ENCODE results near the gene TMC1.

Gene TMC1

DNA sequence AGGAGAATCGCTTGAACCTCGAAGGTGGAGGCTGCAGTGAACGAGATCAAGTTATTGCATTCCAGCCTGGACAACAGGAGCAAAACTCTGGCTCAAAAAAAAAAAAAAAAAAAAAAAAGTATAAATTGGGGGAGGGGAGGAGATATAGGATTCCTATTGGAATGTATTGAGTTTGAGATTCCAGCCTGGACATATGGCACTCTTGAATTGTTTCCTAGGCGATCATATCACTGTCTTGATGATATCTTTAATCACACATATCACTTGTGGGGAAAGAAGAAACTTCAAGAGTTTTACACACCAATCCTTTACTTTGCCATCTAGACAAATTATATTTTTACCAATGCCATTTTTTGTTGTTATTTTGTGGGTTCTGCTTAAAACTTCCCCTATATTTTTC is 42.4 kb downstream of the TMC1 start:
- intact Hi-C loops (cut with DNase I): no loop called here
- DNase-seq: no peak

DNA sequence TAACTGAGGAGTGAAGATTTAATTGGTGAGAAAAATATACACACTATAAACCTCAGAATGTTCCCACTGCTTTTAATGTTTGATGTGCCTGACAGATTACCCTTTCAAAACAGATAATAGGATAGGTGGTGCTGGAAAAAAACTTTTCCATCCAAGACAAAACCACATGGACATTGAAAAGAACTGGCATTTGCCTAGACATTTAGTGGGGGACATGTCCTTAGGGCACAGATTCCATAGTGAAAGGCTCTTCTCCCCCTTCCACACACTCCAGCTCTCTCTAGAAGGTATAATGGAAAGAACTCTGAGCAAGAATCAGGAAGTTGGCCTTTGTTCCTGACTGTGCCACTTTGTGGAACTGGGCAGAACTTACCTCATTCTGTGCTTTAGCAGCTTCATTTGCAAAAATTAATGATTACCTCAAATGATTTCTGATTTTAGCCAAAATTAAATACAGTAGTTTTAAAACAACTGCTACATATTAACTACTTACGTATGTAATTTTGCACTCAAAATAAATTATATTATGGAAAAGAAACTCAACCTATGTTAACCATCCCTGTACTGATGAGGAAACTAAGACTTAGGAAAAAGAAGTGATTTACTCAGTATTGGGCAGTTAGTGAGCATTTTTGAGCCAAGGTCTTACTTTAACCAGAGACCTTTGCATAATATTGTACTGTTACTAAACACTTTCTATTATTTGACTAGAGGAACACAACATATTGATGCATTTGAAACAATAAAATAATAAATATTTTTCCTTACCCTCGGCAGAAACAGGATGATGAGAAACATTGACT is 43.3 kb downstream of the TMC1 start:
- intact Hi-C loops (cut with DNase I): no loop called here

DNA sequence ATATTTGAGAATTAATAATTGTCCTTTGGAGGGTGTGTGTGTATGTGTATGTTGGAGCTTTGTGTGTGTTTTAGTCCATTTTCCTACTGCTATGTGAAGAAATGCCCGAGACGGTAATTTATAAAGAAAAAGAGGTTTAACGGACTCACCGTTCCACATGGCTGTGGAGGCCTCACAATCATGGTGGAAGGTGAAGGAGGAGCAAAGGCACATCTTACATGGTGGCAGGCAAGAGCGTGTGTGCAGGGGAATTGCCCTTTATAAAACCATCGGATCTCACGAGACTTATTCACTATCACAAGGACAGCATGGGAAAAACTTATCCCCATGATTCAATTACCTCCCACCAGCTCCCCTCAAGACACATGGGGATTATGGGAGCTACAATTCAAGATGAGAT is 44.1 kb downstream of the TMC1 start:
- intact Hi-C loops (cut with DNase I): no loop called here
- DNase-seq: no peak

More for the DNA sequence above, 43.3 kb downstream of the TMC1 start:
- DNase-seq: no peak

GRCh38 chr9:72574156-72574810 is 52.9 kb downstream of the TMC1 start:
- intact Hi-C loops (cut with DNase I): no loop called here
- no peak for DNase-seq

DNA sequence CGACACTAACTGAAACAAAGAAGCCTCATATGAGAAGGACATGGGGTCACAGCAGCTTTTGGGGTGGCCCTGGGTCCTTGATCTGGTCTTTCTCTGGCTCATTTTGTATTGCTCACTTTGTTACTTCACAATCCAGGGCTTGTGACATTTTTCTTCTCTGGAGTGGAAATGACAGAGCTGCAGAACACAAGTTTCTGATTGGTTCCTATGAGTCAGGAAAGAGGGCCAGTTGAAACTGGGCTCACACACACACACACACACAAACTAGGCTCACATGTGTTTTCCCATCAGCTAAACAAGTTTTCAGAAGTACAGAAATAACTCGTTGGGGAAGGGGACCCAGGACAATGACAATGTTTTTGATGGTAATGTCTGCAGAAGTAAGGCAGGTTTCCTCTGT is 54.3 kb downstream of the TMC1 start:
- no peak for DNase-seq

DNA sequence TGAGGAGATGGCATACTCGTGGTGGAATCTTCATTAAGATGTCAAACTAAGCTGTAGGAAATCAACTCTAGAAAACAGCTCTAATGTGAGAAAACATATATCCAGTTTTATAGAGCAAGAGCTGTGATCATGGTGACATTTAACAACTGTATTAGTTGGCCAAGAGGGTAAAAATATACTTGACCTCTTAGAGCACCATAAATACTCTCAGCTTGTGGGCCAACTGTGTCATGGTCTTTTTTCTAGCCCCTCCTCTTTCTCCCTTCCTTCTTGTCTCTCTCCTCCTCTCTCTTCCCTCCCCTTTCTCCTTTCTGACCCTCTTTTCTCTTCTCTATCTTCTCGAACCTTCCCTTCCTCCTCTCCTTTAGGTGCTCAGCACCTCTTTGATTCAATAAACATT is 54.7 kb downstream of the TMC1 start:
- DNase-seq: no peak
- intact Hi-C loops (cut with DNase I): no loop called here

More for the DNA sequence above, 54.3 kb downstream of the TMC1 start:
- intact Hi-C loops (cut with DNase I): no loop called here

DNA sequence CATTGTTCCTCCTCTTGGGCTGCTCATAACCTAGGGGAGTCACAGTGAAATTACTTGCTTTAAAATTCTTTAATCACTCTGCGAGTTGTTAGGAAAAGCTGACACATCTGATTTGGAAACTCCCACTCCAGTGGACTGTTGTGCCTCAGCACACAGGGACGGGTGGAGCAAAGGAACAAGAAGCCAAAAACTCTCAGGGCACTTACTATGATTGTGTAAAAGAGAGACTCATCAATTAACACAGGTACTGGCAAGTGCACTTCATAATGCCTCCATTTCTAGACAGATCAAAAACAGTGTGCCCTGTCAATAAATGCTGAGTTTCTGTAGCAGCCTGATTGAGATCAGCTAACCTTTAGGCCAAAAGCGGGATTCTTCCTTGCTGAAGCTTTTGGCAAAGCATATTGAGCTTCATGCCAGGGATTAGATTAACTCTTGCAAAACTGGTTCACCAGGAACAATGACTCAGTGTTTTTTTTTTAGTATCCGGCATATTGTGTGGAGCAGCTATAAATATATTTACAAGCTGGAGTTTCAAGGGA is 55.9 kb downstream of the TMC1 start:
- peak in 1 of 42 donors; percentile 13 for DNase-seq
- intact Hi-C loops (cut with DNase I): no loop called here

DNA sequence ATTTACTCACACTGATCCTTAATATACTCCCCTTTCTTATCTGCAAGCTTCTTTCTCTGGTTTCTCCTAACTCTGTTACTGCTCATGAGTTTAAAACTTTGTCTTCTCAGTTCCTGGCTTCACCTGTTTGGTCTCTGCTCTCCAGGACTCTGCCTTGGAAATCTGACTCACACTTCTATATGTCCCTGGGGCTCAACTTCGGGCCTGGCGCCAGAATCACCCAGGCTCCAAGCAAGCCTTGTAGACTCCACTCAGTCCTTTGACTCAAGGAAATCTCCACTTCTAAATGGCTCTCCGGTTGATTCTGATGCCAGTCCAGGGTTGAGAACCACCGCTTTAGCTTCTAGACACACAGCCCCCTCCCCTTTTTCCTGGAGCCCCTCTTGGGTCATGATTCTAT is 57.8 kb downstream of the TMC1 start:
- intact Hi-C loops (cut with DNase I): no loop called here
- no peak for DNase-seq

- DNase-seq: no peak
- intact Hi-C loops (cut with DNase I): no loop called here
Observed at GRCh38 chr9:72579880-72580550, 58.6 kb downstream of the TMC1 start.

DNA sequence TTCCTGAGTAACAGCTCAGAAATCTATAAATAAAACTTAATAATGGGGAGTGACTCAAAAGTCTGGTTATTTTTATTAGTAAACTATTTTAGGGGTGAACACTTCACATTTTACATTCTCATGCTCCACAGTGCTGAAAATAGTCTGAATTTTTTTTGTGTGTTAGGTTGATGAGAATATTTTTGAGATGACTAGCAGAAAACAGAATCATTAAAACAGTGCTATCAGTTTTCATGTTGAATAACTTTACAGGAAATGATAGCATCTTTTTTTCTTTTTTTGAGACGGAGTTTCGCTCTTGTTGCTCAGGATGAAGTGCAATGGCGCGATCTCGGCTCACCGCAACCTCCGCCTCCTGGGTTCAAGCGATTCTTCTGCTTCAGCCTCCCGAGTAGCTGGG is 60.3 kb downstream of the TMC1 start:
- intact Hi-C loops (cut with DNase I): no loop called here
- no peak for DNase-seq

GRCh38 chr9:72583370-72583769 is 62.0 kb downstream of the TMC1 start:
- intact Hi-C loops (cut with DNase I): no loop called here
- no peak for DNase-seq

DNA sequence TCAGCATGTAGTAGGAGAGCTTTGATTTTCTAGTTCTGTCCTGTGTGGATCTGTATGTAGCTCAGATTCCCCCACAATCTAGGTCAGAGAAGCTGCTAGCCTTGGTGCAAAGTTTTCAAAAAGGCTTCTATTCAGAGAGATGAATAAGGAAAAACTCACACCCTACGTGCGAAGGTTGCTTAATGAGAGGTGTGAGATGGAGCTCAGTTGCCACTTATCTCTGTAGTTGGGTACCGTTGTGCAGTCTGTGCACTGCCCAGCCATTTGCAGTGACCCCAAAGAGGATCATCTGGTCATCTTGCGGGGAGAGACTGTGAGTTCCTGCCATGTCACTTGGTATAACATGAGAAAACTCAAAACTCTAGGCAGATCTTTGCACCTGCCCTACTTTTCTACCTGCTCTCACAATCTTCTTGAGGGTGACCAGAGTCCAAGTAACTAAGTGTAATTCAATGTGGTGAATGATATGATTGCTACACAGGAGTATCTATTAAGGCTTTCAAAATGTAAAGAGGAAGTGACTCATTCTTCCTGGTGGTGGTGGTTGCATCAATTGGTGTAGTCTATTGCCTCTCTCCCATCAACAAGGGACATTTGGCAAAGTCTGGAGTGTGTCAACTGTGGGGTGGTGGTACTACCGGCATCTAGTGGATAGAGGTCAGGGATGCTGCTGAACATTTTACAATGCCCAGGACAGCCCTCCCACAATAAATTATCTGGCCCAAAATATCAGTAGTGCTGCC is 65.2 kb downstream of the TMC1 start:
- DNase-seq: peak in 7 of 42 donors; percentile 8 to 45 (median 18)
- intact Hi-C loops (cut with DNase I): no loop called here

- intact Hi-C loops (cut with DNase I): no loop called here
- peak in 8 of 42 donors; percentile 16 to 55 (median 27) for DNase-seq
Observed at GRCh38 chr9:72588336-72588735, 66.9 kb downstream of the TMC1 start.

DNA sequence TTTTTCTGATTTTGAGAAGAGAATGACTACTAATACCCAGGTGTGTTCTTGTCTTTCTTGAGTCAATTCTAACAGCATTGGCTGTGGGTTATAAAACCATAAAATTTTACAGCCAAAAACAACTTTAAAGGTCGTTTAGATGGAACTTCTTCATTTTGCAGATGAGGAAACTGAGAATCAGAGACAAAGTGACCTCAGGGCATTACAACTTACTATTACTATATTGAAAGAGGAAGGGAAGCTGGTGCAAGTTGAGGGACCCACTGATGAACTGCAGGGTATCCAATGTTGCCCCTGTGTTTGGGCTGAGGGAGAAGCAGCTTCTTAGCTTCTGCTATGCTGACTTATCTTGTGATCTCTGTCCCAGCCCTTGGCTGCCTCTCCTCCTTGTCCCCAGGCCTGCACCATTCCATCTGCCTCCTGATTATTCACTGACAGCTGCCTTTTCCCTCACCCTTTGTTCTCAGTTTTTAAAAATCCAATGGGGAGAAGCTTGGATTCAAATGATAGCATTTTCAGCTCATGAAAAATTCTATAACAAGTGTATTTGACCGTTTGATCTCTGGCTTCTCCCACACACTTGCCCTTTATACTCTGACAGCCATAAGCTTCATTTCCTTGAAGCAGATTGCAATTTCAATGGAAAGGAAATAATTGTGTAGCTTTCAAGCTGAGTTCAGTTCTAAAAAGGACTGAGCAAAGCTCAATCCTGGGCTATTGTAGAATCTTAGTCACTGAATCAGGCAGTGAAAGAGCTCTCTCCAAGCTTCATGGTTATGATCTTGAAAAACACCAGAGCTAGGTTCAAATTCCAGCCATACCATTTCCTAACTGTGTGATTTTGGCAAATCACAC is 68.5 kb downstream of the TMC1 start:
- intact Hi-C loops (cut with DNase I): loop anchor here (5.0 kb wide), 2 partner anchors 223 to 298 kb away; partner anchors contain the start of gene ZFAND5
- no peak for DNase-seq

GRCh38 chr9:72590824-72591223 is 69.4 kb downstream of the TMC1 start:
- intact Hi-C loops (cut with DNase I): loop anchor here (5.0 kb wide), 2 partner anchors 224 to 299 kb away; partner anchors contain the start of gene ZFAND5

DNA sequence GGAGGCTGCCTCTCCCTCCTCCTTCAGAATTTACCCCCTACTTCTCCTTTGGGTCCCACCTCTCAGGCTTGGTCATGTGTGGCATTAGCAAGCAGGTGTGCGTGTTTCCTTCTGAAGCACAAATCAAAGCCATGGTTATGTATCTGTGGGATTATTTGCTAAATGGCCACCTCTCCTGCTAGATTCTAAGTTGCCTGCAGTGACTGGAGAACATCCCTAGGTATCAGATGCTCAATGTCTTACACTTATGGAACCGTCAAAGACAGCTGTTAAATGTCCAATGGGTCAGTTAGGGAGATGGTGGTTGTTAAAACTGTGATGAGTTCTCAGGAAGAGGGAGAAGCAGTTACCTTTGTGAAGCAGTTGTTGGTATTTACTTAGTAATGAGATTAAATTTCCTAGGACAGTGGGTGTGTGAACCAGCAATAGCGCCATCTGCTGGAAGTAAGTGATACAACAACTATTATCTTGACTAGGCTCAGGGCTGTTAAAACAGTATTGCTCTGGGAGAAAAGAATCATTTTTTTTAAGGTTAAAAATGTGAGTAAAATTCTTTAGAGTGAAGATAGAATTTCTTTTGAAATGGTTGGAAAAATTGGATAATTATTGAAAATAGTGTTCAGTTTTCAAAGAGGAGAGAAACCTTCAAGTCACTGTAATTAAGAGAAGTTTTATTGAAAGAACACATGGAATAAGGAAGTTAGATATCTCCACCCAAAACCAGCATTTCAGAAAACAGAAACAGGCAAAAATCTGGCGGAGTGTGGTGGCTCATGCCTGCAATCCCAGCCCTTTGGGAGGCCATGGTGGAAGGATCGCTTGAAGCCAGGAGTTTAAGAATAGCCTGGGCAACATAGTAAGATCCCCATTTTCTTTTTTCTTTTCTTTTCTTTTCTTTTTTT is 71.3 kb downstream of the TMC1 start:
- DNase-seq: peak in 23 of 42 donors; percentile 14 to 79 (median 47)
- intact Hi-C loops (cut with DNase I): loop anchor here (5.0 kb wide), 2 partner anchors 225 to 300 kb away; partner anchors contain the start of gene ZFAND5

More at GRCh38 chr9:72590824-72591223, 69.4 kb downstream of the TMC1 start:
- peak in 1 of 42 donors; percentile 0 for DNase-seq

All from head of caudate nucleus (tissue), 42 donors.